ENCODE data around the gene FIBIN. TPM values are rescaled to one million over a fixed set of nuclear protein-coding genes. Genes with fewer than 3 reads are reported as not detected.

FIBIN gene
- total and polyA plus RNA-seq, 2 experiments from 2014 or later, result 0.21 to 0.66 TPM

DNA sequence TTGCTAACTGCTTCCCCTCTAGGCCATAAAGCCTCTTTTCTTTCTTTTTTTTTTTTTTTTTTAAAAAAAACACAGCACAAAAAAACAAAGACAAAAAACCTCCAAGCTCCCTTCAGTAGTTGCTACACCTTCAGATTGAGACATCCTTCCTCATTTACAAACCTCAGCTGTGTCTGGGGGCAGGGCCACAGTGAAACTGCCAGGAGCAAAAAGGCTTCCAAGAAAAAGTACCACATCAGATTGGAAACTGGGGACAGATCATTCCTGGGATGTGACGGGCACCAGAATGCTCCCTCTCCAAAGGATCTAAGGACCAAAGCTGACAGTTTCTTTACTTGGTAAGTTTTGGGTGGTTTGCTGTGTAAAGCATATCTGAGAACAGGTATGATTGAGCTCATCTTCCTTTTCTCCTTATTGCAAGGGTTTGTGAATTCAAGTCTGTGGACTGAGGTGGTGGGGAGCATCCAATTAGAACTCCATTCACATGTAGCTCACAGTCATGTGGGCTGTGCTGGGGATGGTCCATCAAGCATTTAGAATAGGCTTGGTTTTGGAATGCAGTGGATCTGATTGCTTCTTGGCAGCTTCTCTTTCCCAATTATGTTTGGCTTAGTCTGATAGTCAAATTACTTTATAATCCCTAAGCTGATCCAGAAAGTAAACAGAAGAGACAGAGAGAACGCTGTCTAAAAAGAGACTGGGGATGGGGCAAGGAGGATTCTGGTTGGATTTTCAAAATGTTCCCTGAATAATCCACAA is 47.4 kb downstream of the FIBIN start (continued):
- TF ChIP-seq JUNB (IDR thresholded peaks at IDR 0.05; ENCODE audit: unreplicated experiment) (no peak), ZNF114 (CRISPR knock-in tag; IDR thresholded peaks at IDR 0.05) (no peak), EZH2 (IDR thresholded peaks at IDR 0.05; ENCODE audit: low read depth, unreplicated experiment) (no peak)
- TF ChIP-seq, protein P1, sequence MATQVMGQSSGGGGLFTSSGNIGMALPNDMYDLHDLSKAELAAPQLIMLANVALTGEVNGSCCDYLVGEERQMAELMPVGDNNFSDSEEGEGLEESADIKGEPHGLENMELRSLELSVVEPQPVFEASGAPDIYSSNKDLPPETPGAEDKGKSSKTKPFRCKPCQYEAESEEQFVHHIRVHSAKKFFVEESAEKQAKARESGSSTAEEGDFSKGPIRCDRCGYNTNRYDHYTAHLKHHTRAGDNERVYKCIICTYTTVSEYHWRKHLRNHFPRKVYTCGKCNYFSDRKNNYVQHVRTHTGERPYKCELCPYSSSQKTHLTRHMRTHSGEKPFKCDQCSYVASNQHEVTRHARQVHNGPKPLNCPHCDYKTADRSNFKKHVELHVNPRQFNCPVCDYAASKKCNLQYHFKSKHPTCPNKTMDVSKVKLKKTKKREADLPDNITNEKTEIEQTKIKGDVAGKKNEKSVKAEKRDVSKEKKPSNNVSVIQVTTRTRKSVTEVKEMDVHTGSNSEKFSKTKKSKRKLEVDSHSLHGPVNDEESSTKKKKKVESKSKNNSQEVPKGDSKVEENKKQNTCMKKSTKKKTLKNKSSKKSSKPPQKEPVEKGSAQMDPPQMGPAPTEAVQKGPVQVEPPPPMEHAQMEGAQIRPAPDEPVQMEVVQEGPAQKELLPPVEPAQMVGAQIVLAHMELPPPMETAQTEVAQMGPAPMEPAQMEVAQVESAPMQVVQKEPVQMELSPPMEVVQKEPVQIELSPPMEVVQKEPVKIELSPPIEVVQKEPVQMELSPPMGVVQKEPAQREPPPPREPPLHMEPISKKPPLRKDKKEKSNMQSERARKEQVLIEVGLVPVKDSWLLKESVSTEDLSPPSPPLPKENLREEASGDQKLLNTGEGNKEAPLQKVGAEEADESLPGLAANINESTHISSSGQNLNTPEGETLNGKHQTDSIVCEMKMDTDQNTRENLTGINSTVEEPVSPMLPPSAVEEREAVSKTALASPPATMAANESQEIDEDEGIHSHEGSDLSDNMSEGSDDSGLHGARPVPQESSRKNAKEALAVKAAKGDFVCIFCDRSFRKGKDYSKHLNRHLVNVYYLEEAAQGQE (IDR thresholded peaks at IDR 0.05; ENCODE audit: unreplicated experiment), result no peak

Other genes with a start within 250 kb of the FIBIN start
- not detected in 2 replicates for gene BBOX1, start 46.7 kb downstream of the FIBIN start, total RNA-seq (2014; rRNA removed; shearing (Covaris generic))
- gene BBOX1, start 46.7 kb downstream of the FIBIN start, polyA plus RNA-seq (2016; fragmentation: Nextera tagmentation; extraction: Ambion mirVana), result 0.23 TPM in 1 of 2 replicates, not detected in the other